ENCODE measurements around the gene ZNF750.

The ZNF750 gene

DNA sequence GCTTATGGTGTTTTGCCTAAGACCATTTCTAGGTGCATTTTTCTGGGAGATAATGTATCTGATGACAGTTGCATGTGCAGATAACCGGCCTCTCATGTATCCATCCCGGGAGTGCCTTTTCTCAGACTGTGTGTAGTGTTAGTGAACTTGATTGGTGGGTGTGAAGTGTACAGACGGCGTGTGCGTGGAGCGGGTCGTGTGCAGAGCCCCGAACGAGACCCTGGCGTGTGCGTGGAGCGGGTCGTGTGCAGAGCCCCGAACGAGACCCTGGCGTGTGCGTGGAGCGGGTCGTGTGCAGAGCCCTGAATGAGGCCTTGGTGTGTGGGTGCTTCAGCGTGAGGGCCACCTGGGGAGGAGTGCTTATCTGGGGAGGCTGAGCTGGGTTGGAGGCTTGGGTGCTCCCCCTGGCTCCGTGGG lies 28.9 kb upstream of the ZNF750 start:
- TF ChIP-seq POLR2AphosphoS5 (IDR thresholded peaks at IDR 0.05; ENCODE audit: low read depth, low read length) (no peak), POLR2A (IDR thresholded peaks at IDR 0.05; ENCODE audit: low read depth, low read length) (no peak), TAF1 (IDR thresholded peaks at IDR 0.05; ENCODE audit: low read depth, low read length) (no peak), SPI1 (IDR thresholded peaks at IDR 0.05; ENCODE audit: low read depth, low read length) (no peak), PAX5 (IDR thresholded peaks at IDR 0.05; ENCODE audit: insufficient read depth, low read length, severe bottlenecking) (no peak), POU2F2 (IDR thresholded peaks at IDR 0.05; ENCODE audit: low read depth, low read length) (no peak)
- DNase-seq (ENCODE audit: insufficient read length, low spot score) (no peak), FAIRE-seq (peak; percentile 35)

DNA sequence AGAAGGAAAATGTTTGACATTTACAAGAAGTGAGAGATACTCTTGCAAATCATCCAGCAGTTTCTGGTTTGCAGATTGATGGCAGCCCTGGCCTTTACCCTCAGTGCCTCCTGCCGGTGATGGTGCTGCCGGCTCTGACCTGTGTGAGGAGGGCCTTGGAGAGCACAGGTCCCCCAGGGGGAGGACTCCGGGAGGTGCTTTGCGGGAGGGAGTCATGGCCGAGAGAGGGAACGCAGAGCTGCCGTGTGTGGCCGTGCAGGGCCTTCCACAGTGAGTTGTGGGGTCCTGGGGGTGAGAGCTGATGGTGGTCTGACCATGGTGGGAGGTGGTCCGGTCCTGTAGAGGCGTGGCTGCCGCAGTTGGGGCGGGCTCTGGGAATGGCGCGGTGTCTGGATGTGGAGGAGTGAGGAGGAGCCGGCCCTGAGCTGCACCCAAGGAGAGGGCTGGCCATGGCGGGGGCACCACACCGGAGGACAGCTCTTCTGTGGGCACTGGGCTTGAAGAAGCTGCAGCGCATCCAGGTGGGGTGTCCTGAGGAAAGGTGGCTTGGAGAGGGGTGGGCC lies 28.0 kb upstream of the ZNF750 start:
- DNase-seq (ENCODE audit: insufficient read length, low spot score) (no peak), FAIRE-seq (no peak)
- TF ChIP-seq POU2F2 (IDR thresholded peaks at IDR 0.05; ENCODE audit: low read depth, low read length) (no peak), POLR2A (IDR thresholded peaks at IDR 0.05; ENCODE audit: low read depth, low read length) (no peak), TAF1 (IDR thresholded peaks at IDR 0.05; ENCODE audit: low read depth, low read length) (no peak), SPI1 (IDR thresholded peaks at IDR 0.05; ENCODE audit: low read depth, low read length) (no peak), POLR2AphosphoS5 (IDR thresholded peaks at IDR 0.05; ENCODE audit: low read depth, low read length) (no peak), PAX5 (IDR thresholded peaks at IDR 0.05; ENCODE audit: insufficient read depth, low read length, severe bottlenecking) (no peak)

DNA sequence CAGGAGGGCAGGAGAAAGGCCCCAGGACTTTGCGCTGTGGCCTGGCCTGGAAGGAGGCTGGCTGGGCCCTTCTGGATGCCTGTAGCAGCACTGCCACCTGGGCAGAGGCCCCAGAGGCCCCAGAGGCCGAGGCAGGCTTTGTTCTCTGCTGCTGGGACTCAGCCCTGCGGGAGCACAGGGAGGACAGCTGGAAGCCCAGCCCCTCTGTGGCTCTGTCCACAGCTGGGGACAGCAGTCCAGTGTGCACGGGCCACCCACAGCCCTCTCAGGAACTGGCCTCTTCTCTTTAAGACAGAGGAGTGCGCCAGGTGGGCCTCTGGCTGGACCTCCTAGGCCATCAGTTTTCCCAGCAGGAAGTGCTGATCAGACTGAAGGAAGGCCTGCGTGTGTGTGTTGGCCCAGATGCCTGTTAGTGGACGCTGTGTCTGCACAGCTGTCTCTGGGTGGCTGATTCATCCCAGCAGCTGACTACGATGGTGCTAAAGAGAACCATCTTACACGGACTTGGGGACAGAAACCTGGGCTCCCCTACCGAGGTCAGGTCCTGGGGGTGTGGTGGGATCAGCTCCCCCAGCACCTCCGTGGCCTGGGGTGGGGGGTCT lies 26.9 kb upstream of the ZNF750 start:
- FAIRE-seq (peak; percentile 51), DNase-seq (ENCODE audit: insufficient read length, low spot score) (no peak)
- TF ChIP-seq PAX5 (IDR thresholded peaks at IDR 0.05; ENCODE audit: insufficient read depth, low read length, severe bottlenecking), result no peak
- TF ChIP-seq SPI1 (IDR thresholded peaks at IDR 0.05; ENCODE audit: low read depth, low read length), result no peak
- no peak for TF ChIP-seq POU2F2 (IDR thresholded peaks at IDR 0.05; ENCODE audit: low read depth, low read length)
- TF ChIP-seq POLR2AphosphoS5 (IDR thresholded peaks at IDR 0.05; ENCODE audit: low read depth, low read length), result no peak
- TF ChIP-seq POLR2A (IDR thresholded peaks at IDR 0.05; ENCODE audit: low read depth, low read length), result no peak
- TF ChIP-seq TAF1 (IDR thresholded peaks at IDR 0.05; ENCODE audit: low read depth, low read length), result no peak

GRCh38 chr17:82865774-82866395 lies 26.1 kb upstream of the ZNF750 start:
- FAIRE-seq (peak; percentile 41), DNase-seq (ENCODE audit: insufficient read length, low spot score) (no peak)
- no peak for TF ChIP-seq POLR2AphosphoS5 (IDR thresholded peaks at IDR 0.05; ENCODE audit: low read depth, low read length)
- no peak for TF ChIP-seq TAF1 (IDR thresholded peaks at IDR 0.05; ENCODE audit: low read depth, low read length)
- no peak for TF ChIP-seq PAX5 (IDR thresholded peaks at IDR 0.05; ENCODE audit: insufficient read depth, low read length, severe bottlenecking)
- no peak for TF ChIP-seq POU2F2 (IDR thresholded peaks at IDR 0.05; ENCODE audit: low read depth, low read length)
- no peak for TF ChIP-seq SPI1 (IDR thresholded peaks at IDR 0.05; ENCODE audit: low read depth, low read length)
- no peak for TF ChIP-seq POLR2A (IDR thresholded peaks at IDR 0.05; ENCODE audit: low read depth, low read length)

GRCh38 chr17:82865274-82865673 lies 25.5 kb upstream of the ZNF750 start:
- FAIRE-seq (no peak), DNase-seq (ENCODE audit: insufficient read length, low spot score) (no peak)
- TF ChIP-seq POU2F2 (IDR thresholded peaks at IDR 0.05; ENCODE audit: low read depth, low read length), result no peak
- no peak for TF ChIP-seq POLR2AphosphoS5 (IDR thresholded peaks at IDR 0.05; ENCODE audit: low read depth, low read length)
- TF ChIP-seq TAF1 (IDR thresholded peaks at IDR 0.05; ENCODE audit: low read depth, low read length), result no peak
- no peak for TF ChIP-seq POLR2A (IDR thresholded peaks at IDR 0.05; ENCODE audit: low read depth, low read length)
- no peak for TF ChIP-seq PAX5 (IDR thresholded peaks at IDR 0.05; ENCODE audit: insufficient read depth, low read length, severe bottlenecking)
- TF ChIP-seq SPI1 (IDR thresholded peaks at IDR 0.05; ENCODE audit: low read depth, low read length), result no peak

DNA sequence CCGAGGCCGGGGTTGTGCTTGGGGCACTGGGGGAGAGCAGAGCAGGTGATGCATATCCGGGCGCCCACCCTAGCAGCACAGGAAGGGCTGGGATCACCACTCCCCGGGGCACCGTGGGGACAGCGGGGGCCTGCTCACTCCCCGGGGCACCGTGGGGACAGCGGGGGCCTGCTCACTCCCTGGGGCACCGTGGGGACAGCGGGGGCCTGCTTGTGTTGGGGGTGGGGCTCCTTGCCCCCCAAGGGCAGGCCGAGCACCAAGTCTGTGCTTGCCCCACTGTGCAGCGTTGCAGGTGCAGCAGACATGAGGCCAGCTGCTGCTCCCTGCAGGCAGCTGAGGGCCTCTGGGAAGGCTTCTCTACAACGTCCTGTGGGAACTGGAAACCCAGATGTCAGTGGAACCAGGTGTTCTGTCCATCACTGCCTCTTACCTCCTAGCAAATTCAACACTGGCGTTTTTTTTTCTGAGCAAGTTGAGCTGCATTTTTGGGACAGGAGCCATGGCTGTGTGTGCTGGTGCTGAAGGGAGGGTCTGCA lies 25.0 kb upstream of the ZNF750 start:
- no peak; the same call in 1 of the 2 replicates for TF ChIP-seq POLR2A (IDR thresholded peaks at IDR 0.05; ENCODE audit: low read depth, low read length)
- no peak for TF ChIP-seq TAF1 (IDR thresholded peaks at IDR 0.05; ENCODE audit: low read depth, low read length)
- no peak for TF ChIP-seq POLR2AphosphoS5 (IDR thresholded peaks at IDR 0.05; ENCODE audit: low read depth, low read length)
- TF ChIP-seq PAX5 (IDR thresholded peaks at IDR 0.05; ENCODE audit: insufficient read depth, low read length, severe bottlenecking), result no peak
- TF ChIP-seq POU2F2 (IDR thresholded peaks at IDR 0.05; ENCODE audit: low read depth, low read length), result no peak
- TF ChIP-seq SPI1 (IDR thresholded peaks at IDR 0.05; ENCODE audit: low read depth, low read length), result no peak
- FAIRE-seq (peak; percentile 93), DNase-seq (ENCODE audit: insufficient read length, low spot score) (no peak)

DNA sequence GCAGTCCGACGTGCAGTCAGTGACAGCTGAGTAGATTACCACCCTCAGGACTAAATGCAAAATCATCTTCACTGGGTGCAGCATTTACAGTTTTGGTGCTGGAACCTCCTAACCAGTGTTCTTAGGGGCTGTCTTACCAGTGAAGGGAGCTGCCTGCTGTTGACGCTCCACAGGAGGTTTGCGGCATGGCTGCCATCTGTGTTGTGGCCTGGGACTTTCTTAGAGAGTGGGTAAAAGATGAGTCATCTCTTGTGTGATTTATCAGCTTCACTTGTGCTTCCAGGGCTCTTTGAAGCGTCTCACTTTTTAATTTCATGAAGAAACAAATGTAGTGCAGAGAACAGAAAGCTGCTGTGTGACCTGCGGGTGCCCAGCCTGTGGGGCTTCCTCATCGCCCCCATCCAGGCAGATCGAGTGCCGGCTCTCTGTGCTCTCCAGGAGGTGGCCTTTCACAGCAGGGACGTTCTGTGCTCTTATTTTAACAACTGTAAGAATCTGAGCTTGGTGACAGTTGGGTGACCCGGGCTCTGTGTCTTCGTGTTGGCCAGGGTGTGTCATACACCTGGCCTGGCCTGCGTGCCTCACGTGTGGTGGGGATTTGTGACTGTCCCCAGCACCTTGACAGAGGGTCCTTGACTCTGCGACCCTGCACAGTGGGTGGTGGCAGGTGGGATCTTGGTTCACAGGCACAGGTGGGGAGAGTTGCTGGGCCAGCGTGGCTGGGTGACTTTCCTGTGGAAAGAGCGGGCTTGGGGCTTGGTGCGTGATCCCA lies 24.3 kb upstream of the ZNF750 start:
- DNase-seq (ENCODE audit: insufficient read length, low spot score) (peak; percentile 70), FAIRE-seq (peak; percentile 98)
- 0 out of 2 replicates have a peak, but pooled peaks have one; percentile 40 for TF ChIP-seq POLR2AphosphoS5 (IDR thresholded peaks at IDR 0.05; ENCODE audit: low read depth, low read length)
- TF ChIP-seq TAF1 (IDR thresholded peaks at IDR 0.05; ENCODE audit: low read depth, low read length), result peak; percentile 39; the same call in 1 of the 2 replicates
- TF ChIP-seq POLR2A (IDR thresholded peaks at IDR 0.05; ENCODE audit: low read depth, low read length), result peak; percentile 53
- peak; percentile 48; the same call in 1 of the 2 replicates for TF ChIP-seq POU2F2 (IDR thresholded peaks at IDR 0.05; ENCODE audit: low read depth, low read length)
- TF ChIP-seq PAX5 (IDR thresholded peaks at IDR 0.05; ENCODE audit: insufficient read depth, low read length, severe bottlenecking), result no peak
- TF ChIP-seq SPI1 (IDR thresholded peaks at IDR 0.05; ENCODE audit: low read depth, low read length), result 0 out of 2 replicates have a peak, but pooled peaks have one; percentile 22

DNA sequence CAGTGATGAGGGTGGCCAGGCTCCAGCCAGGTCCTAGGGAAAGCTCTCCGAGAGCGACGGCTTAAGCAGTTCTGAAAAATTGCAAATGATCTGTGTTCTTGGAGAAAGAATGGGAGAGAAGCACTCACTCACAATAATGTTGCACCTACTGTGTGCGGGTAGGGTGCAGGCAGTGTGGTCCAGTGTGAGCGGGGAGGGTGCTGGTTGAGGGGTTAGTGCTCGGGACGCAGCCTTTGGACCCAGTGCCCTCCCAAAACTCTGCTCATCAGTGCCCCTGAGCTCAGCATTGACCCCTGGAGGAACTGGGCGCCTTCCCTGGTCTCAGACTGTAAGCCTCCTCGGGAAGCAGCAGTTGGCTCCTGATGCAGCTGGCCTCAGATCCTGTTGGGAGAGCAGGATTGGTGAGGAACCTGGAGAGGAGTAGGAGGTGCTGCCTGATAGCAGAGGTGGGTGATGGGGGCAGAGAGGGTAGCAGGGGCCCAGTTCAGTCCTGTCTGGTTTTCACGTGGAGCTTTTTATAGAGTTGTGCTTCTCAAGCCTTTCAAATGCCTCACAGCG lies 23.6 kb upstream of the ZNF750 start:
- DNase-seq (ENCODE audit: insufficient read length, low spot score), result no peak
- FAIRE-seq, result no peak
- TF ChIP-seq POLR2AphosphoS5 (IDR thresholded peaks at IDR 0.05; ENCODE audit: low read depth, low read length) (no peak), TAF1 (IDR thresholded peaks at IDR 0.05; ENCODE audit: low read depth, low read length) (no peak), SPI1 (IDR thresholded peaks at IDR 0.05; ENCODE audit: low read depth, low read length) (0 out of 2 replicates have a peak, but pooled peaks have one; percentile 3)

Measured in GM12891 (cell line).